ENCODE data around the gene DNAJC18. TPM values are rescaled to one million over a fixed set of nuclear protein-coding genes. Genes with fewer than 3 reads are reported as not detected.

Gene DNAJC18
- total and polyA plus RNA-seq, 7 donors, result 2.6 to 14.5 (median 10.3) TPM

DNA sequence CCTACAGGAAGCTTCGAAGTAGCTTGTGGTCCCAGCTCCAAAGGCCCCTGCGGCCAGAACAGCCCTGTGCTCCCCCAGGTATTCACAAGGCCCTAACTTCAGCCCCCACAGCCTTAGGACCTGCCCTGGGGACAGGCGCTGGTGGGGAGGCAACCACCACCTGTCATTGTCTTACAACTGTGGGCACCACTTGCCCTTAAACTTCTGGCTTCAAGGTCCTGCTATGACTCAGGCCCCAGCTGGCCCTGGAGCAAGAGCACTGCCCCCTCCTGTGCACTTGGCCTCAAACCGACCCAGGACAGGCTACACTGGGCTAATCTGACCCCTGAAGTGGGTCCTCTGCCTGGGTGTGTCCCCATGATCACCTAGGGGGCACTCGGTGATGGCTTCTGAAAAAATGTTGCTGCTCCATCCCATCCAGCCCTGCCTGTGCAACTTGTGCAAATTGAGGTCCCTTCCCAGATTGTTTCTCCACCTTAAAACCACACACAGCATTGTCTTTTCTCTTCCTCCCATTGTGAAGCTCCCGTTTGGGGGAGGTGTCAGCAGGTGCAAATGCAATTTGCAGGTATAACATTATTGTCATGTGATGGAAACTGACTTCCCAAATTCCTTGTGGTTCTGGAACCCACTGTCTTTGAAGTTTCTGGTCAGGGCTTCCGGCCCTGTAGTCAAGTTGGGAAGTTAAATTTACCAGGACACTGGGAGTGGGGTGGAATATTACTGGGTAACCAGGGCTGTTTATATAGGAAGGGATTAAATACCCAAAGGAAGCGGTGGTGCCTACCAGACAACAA is 43.3 kb downstream of the DNAJC18 start:
- WGBS, 3 donors, result 30 to 39% (median 36%) methylated on average over 8 of the region's 8 CpGs
- intact Hi-C loops (cut with DNase I), result no loop called here
- TF ChIP-seq, protein P1, sequence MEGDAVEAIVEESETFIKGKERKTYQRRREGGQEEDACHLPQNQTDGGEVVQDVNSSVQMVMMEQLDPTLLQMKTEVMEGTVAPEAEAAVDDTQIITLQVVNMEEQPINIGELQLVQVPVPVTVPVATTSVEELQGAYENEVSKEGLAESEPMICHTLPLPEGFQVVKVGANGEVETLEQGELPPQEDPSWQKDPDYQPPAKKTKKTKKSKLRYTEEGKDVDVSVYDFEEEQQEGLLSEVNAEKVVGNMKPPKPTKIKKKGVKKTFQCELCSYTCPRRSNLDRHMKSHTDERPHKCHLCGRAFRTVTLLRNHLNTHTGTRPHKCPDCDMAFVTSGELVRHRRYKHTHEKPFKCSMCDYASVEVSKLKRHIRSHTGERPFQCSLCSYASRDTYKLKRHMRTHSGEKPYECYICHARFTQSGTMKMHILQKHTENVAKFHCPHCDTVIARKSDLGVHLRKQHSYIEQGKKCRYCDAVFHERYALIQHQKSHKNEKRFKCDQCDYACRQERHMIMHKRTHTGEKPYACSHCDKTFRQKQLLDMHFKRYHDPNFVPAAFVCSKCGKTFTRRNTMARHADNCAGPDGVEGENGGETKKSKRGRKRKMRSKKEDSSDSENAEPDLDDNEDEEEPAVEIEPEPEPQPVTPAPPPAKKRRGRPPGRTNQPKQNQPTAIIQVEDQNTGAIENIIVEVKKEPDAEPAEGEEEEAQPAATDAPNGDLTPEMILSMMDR (IDR thresholded peaks at IDR 0.05), result no peak
- peak; percentile 79 to 89 for DNase-seq
- no peaks in the 10 kb centered on the region for H3K9me3 ChIP-seq
- H3K27me3 ChIP-seq (ENCODE audit: insufficient read depth in 3 of 3, low read length in 2 of 3), result no peaks in the 10 kb centered on the region
- peak; percentile 70 to 76 (median 74) for ATAC-seq
- H3K36me3 ChIP-seq (ENCODE audit: insufficient read depth in 1 of 2, low read depth in 1 of 2), result peaks cover 0 to 18% of the 10 kb centered on the region in 2 donors
- H3K27ac ChIP-seq, result peak overlapping the region; percentile 100
- peaks cover 33% of the 10 kb centered on the region for H3K4me1 ChIP-seq
- peak overlapping the region; percentile 93 for H3K4me3 ChIP-seq

DNA sequence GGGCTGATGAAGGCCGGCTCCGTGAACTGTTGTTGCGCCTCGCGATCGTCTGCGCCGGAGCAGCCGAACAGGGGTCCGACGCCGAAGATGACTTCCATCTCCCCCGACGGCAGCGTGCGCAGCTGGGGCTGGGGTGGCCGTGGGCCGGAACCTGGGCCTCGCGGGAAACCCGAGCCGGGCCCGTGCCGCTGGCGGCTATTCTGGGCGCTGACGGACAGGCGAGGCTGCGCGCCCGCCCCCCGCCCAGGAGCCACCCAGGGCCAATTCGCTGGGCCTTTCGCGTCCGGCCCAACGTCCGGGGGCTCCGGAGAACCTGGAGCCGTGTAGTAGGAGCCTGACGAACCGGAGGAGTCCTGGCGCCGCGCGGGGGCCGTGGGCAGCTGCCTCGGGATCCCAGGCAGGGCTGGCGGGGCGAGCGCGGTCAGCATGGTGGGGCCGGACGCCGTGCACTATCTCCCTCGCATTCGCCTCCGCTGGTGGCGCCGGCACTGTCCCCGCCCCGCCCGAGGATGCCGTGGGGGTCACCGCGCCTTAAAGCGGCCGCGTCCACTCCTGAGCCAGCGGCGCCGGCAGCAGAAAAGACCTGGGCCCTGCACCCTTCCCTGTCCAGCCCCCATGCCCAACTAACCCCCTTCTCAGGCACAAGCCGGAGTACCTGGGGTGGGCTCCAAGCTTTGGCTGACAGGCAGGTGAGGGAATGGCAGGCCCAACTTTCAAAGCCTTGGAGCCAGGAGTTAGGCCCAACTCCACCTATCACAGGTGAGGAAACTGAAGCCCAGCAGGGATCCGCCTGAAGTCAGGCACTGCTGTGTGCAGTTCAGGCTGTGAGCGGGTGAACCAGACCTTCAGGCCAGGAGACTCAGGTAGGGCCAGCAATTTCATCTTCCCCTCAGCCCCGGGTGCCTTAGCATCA is 44.4 kb downstream of the DNAJC18 start, which contains the start of gene PROB1:
TSS of gene PROB1 (minus strand) at position 451 of the 913 bp plus-strand sequence. CDS start at position 428, 23 bp downstream.
- Histone ChIP-seq H3K4me3 (peak within 1 kb of the TSS; percentile 93), H3K9me3 (no peaks in the 10 kb centered on the region), H3K27me3 (ENCODE audit: insufficient read depth in 3 of 3, low read length in 2 of 3) (no peaks in the 10 kb centered on the region), H3K36me3 (ENCODE audit: insufficient read depth in 1 of 2, low read depth in 1 of 2) (peaks cover 0 to 12% of the 10 kb centered on the region in 2 donors), H3K27ac (peak within 1 kb of the TSS; percentile 100), H3K4me1 (peaks cover 42% of the 10 kb centered on the region)
- intact Hi-C loops (cut with DNase I), result loop anchor here in 1 of 2 donors (5.0 kb wide), 1 partner anchor 53 kb away; the partner anchor contains the start of gene PAIP2
- WGBS, 3 donors, result 3 to 9% (median 5%) methylated on average over 61 to 76 of the region's 76 CpGs
- peak; percentile 81 to 90 for DNase-seq
- TF ChIP-seq, protein P1 (IDR thresholded peaks at IDR 0.05), result no peak
- peak; percentile 76 to 81 (median 78) for ATAC-seq

DNA sequence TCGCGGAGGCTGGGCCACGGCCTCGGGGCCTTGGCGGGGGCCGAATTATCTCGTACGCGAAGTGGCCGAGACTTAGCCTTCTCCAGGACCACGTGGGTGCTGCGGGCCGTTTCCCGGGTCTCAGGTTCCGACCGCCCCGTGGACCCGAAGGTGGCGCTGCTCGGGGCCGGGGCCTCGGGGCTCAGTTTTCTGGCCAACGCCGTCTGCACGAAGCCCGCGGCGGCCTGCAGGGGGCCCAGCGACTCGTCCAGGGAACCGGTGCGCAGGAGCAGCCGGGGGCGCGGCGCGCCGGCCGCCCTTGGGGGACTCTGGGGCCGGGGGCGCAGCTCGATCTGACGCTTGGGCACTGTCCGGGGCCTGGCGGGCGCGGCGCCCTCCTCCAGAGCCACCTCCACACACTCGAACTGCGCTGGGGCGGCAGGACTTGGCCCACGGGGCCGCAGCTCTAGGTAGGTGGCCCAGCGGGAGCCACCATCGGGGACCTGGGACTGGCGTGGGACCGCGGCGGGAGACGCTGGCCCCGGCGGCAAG is 45.1 kb downstream of the DNAJC18 start:
- Histone ChIP-seq H3K36me3 (ENCODE audit: insufficient read depth in 1 of 2, low read depth in 1 of 2) (peaks cover 0 to 10% of the 10 kb centered on the region in 2 donors), H3K27me3 (ENCODE audit: insufficient read depth in 3 of 3, low read length in 2 of 3) (no peaks in the 10 kb centered on the region), H3K4me3 (peak overlapping the region; percentile 93), H3K9me3 (no peaks in the 10 kb centered on the region), H3K27ac (peak overlapping the region; percentile 100), H3K4me1 (peaks cover 46% of the 10 kb centered on the region)
- DNase-seq, result peak; percentile 81 to 92
- 0 to 1% (median 1%) methylated on average over 46 to 62 of the region's 62 CpGs for WGBS, 3 donors
- peak; percentile 50 to 63 (median 56) for ATAC-seq
- TF ChIP-seq, protein P1 (IDR thresholded peaks at IDR 0.05), result peak; percentile 52
- intact Hi-C loops (cut with DNase I), result loop anchor here in 1 of 2 donors (5.0 kb wide), 1 partner anchor 52 kb away; the partner anchor contains the start of gene PAIP2

DNA sequence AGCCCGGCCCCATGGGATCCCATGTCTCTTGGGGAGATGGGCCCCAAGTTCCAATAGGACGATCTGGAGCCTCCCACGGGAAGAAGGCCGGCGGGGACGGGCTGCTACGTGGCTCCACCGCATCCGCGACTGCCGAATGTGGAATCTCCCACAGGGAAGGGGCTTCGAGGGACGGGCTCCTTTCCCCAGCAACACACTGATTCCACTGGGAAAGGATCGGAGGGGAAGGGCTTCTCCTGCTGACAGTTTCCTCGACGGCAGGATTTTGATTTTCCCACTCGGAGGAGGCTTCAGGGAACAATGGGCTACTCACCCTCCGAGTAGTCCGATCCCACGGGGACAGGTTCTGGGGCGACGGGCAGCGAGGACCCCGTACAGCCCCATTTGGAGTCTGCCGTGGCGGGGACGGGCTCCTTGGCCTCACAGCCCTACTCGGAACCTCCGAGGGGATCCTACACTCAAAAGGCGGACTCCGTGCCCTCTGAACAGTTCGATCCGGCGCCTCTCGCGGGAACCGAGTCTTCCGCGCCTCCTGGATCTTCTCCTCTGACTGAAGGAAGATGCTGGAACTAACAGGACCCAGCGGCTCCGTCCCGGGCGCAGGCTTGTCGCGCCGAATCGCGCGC is 45.7 kb downstream of the DNAJC18 start:
- no peaks in the 10 kb centered on the region for H3K9me3 ChIP-seq
- ATAC-seq, result no peak
- WGBS, 3 donors, result 10 to 19% (median 14%) methylated on average over 49 of the region's 49 CpGs
- H3K27me3 ChIP-seq (ENCODE audit: insufficient read depth in 3 of 3, low read length in 2 of 3), result no peaks in the 10 kb centered on the region
- TF ChIP-seq, protein P1 (IDR thresholded peaks at IDR 0.05), result no peak
- peaks cover 52% of the 10 kb centered on the region for H3K4me1 ChIP-seq
- intact Hi-C loops (cut with DNase I), result loop anchor here in 1 of 2 donors (5.0 kb wide), 1 partner anchor 51 kb away; the partner anchor contains the start of gene PAIP2
- peaks cover 0 to 10% of the 10 kb centered on the region in 2 donors for H3K36me3 ChIP-seq (ENCODE audit: insufficient read depth in 1 of 2, low read depth in 1 of 2)
- peak overlapping the region; percentile 100 for H3K27ac ChIP-seq
- H3K4me3 ChIP-seq, result peak overlapping the region; percentile 93
- DNase-seq, result no peak

Data from psoas muscle (tissue), 8 donors.